Heart right ventricle (tissue), 16 donors: Measurements from ENCODE around the gene TPD52L1. TPM values are rescaled to one million over a fixed set of nuclear protein-coding genes. Genes with fewer than 3 reads are reported as not detected.

ENCODE experiments used
- ATAC-seq, 8 donors: fragments of 200-7000 bp; cut with Tn5 transposase; one replicate each; pipeline ENCODE4 v1.9.1; 2020; ENCODE audit warnings: mild to moderate bottlenecking in 8 of 8, moderate library complexity in 8 of 8, moderate number of reproducible peaks in 1 of 8
- DNase-seq, 2 donors: peaks; one replicate each; pipeline ENCODE4 v3.0.0-alpha.2; 2020
- H3K27ac ChIP-seq, 10 donors: fragments of 200-600 bp; sonication (generic) in 2 of 10; one replicate each; pipeline versions ENCODE4 v1.5.0 to v1.8.0; 2020 to 2022; ENCODE audit warnings: mild to moderate bottlenecking in 3 of 10
- H3K27me3 ChIP-seq, 7 donors: fragments of 200-600 bp; one replicate each; pipeline ENCODE4 v1.8.0; 2021 to 2022; ENCODE audit warnings: mild to moderate bottlenecking in 2 of 7
- H3K36me3 ChIP-seq, 9 donors: fragments of 200-600 bp; sonication (generic) in 1 of 9; one replicate each; pipeline versions ENCODE4 v1.5.0 to v1.8.0; 2020 to 2022; ENCODE audit warnings: mild to moderate bottlenecking in 2 of 9
- H3K4me1 ChIP-seq, 9 donors: fragments of 200-600 bp; sonication (generic) in 1 of 9; one replicate each; pipeline versions ENCODE4 v1.5.0 to v1.8.0; 2020 to 2022; ENCODE audit warnings: mild to moderate bottlenecking in 4 of 9
- H3K4me3 ChIP-seq, 10 donors: fragments of 200-600 bp; sonication (generic) in 2 of 10; one replicate each; pipeline versions ENCODE4 v1.5.0 to v1.8.0; 2020 to 2022; ENCODE audit warnings: mild to moderate bottlenecking in 7 of 10, moderate library complexity in 2 of 10
- H3K9me3 ChIP-seq, 11 donors: fragments of 200-600 bp in 10 of 11; sonication (generic) in 2 of 11; one replicate each; pipeline versions ENCODE4 v1.5.0 to v1.8.0; 2013 to 2022; ENCODE audit warnings: mild to moderate bottlenecking in 2 of 11, control low read depth in 1 of 11, moderate library complexity in 1 of 11
- CTCF ChIP-seq, 9 donors: fragments of 200-600 bp; sonication (generic) in 2 of 9; IDR thresholded peaks; one replicate each; pipeline versions ENCODE4 v1.5.0 to v1.8.0; 2021 to 2022; ENCODE audit warnings: antibody characterized with exemption in 9 of 9, mild to moderate bottlenecking in 5 of 9, moderate library complexity in 1 of 9
- WGBS, 2 donors: extraction: QIAGEN DNeasy Blood & Tissue Kit; methylation state at CpG; one replicate each; pipeline ENCODE4 v1.1.7; 2013; ENCODE audit warnings: inconsistent platforms in 1 of 2; 5-methylcytosine and 5-hydroxymethylcytosine counted together
- intact Hi-C, 10 donors: fragments of 100-400 bp; cut with DNase I; formaldehyde crosslinking; loops; one replicate each; pipeline versions ENCODE4 v1.11.1 to v1.14.2; 2022
- polyA plus RNA-seq, 2 donors: library from polyadenylated mRNA; stranded (reverse); fragments of 200-250 nt; gene quantifications; one replicate each; pipeline ENCODE4 v1.2.3, GENCODE V29; 2013
- total RNA-seq, 10 donors: library from RNA; stranded (reverse); fragmentation: NEBNext Ultra II Directional in 3 of 10; extraction: Animal tissue kit (Norgen Biotek cat#: 25700) in 3 of 10; gene quantifications; one replicate each; pipeline versions ENCODE4 v1.2.1 to v1.2.4, GENCODE V29; 2021 to 2023
- donor health status: Arrhythmogenic right ventricular cardiomyopathy.
- donor health status: ischemic (EF 13 %, LVEDD 7.1; RV severe dilation, severe dysfunction).
- donor health status: healthy with polysubstance abuse.
- donor health status: DM: no; HTN: yes; CAD: no.
- donor health status: DM: no; HTN: no; CAD: no.
- donor health status: ischemic (EF 25% LVEDD 6.9; RV normal size, moderate dysfunction).
- donor health status: ischemic (EF 25% LVEDD 5.7; RV mildly dilated, moderate dysfunction).
- donor health status: healthy.
- donor health status: DM: yes; HTN: yes; CAD: no.
- donor health status: Ischemic cardiomyopathy.
- donor health status: ischemic (EF 35%, LVEDD 5.7; RV mildly dilated, moderate dysfunction).
- donor health status: nonischemic (EF 11% LVEDD 7.7; RV severe dilation, severe dysfunction).
- donor health status: DM: yes; HTN: yes; CAD: no.
- donor health status: PGD.
- donor health status: ischemic (EF 29% LVEDD 5.4; RV normal size, mild dysfunction).
- donor health status: nonischemic (EF 23%, LVEDD 6.1; RV moderate dilation, normal function).

Gene TPD52L1
- total and polyA plus RNA-seq, 12 donors: 21.2 to 97.8 (median 54.1) TPM

GRCh38 chr6:125246566-125246965 lies 93.0 kb downstream of the TPD52L1 start:
- Histone ChIP-seq H3K27me3 (no peaks in the 10 kb centered on the region), H3K36me3 (peaks cover 0 to 5% (median 0%) of the 10 kb centered on the region in 9 donors), H3K27ac (no peak overlapping the region), H3K4me3 (no peak overlapping the region), H3K9me3 (peaks cover 0 to 27% (median 13%) of the 10 kb centered on the region in 11 donors), H3K4me1 (peaks cover 0 to 16% (median 0%) of the 10 kb centered on the region in 9 donors)
- ATAC-seq: no peak
- TF ChIP-seq CTCF (IDR thresholded peaks at IDR 0.05): no peak
- DNase-seq: no peak
- intact Hi-C loops: no loop called here

GRCh38 chr6:125248136-125248535 lies 94.6 kb downstream of the TPD52L1 start:
- intact Hi-C loops: no loop called here
- Histone ChIP-seq H3K4me1 (peaks cover 0 to 22% (median 0%) of the 10 kb centered on the region in 9 donors), H3K9me3 (peaks cover 0 to 11% (median 4%) of the 10 kb centered on the region in 11 donors), H3K27ac (no peak overlapping the region), H3K27me3 (no peaks in the 10 kb centered on the region), H3K36me3 (peaks cover 0 to 5% (median 0%) of the 10 kb centered on the region in 9 donors), H3K4me3 (no peak overlapping the region)
- ATAC-seq (no peak), DNase-seq (no peak)
- 93 to 96% methylated on average over 7 of the region's 7 CpGs for WGBS, 2 donors
- TF ChIP-seq CTCF (IDR thresholded peaks at IDR 0.05): no peak

GRCh38 chr6:125250511-125250910 lies 96.9 kb downstream of the TPD52L1 start:
- H3K27me3 ChIP-seq: no peaks in the 10 kb centered on the region
- DNase-seq: no peak
- peaks cover 0 to 5% (median 0%) of the 10 kb centered on the region in 9 donors for H3K36me3 ChIP-seq
- 88 to 90% methylated on average over 1 of the region's 1 CpG for WGBS, 2 donors
- no peak for TF ChIP-seq CTCF (IDR thresholded peaks at IDR 0.05)
- no peaks in the 10 kb centered on the region for H3K9me3 ChIP-seq
- H3K4me3 ChIP-seq: no peak overlapping the region
- intact Hi-C loops: no loop called here
- no peak for ATAC-seq
- H3K4me1 ChIP-seq: peaks cover 0 to 22% (median 0%) of the 10 kb centered on the region in 9 donors
- no peak overlapping the region for H3K27ac ChIP-seq

- Histone ChIP-seq H3K36me3 (peaks cover 0 to 5% (median 0%) of the 10 kb centered on the region in 9 donors), H3K27ac (peak overlapping the region in 1 of 10 donors; percentile 15), H3K9me3 (no peaks in the 10 kb centered on the region), H3K27me3 (no peaks in the 10 kb centered on the region), H3K4me1 (peaks cover 0 to 11% (median 0%) of the 10 kb centered on the region in 9 donors), H3K4me3 (no peak overlapping the region)
- DNase-seq (no peak), ATAC-seq (peak in 2 of 8 donors; percentile 29 to 35)
- TF ChIP-seq CTCF (IDR thresholded peaks at IDR 0.05): no peak
- intact Hi-C loops: no loop called here
- WGBS, 2 donors: 44 to 59% methylated on average over 6 of the region's 6 CpGs
These were observed 98.1 kb downstream of the TPD52L1 start for GRCh38 chr6:125251516-125252220.
